Tibial nerve (tissue), 4 donors: ENCODE measurements around the gene MYL10.

Experiments
- CTCF ChIP-seq, 5 experiments: fragments of 200-600 bp in 3 of 5; fragments of 450-650 bp in 2 of 5; sonication (generic) in 3 of 5; IDR thresholded peaks; one replicate each; pipeline ENCODE4 v1.5.1; 2016 to 2019; ENCODE audit warnings: antibody characterized with exemption in 5 of 5, mild to moderate bottlenecking in 3 of 5, moderate library complexity in 2 of 5
- EP300 ChIP-seq, 2 donors: sonication (generic); formaldehyde crosslinking; IDR thresholded peaks; one replicate each; pipeline ENCODE4 v1.6.1; 2017; ENCODE audit warnings: antibody characterized with exemption in 2 of 2, mild to moderate bottlenecking in 1 of 2
- POLR2A ChIP-seq, 2 donors: fragments of 450-650 bp; IDR thresholded peaks; one replicate each; pipeline ENCODE4 v1.6.1; 2017; ENCODE audit warnings: antibody characterized with exemption in 2 of 2, mild to moderate bottlenecking in 2 of 2, moderate library complexity in 2 of 2

- TF ChIP-seq POLR2A (IDR thresholded peaks at IDR 0.05): no peak
- TF ChIP-seq CTCF (IDR thresholded peaks at IDR 0.05): no peak
- no peak for TF ChIP-seq EP300 (IDR thresholded peaks at IDR 0.05)
Observed at GRCh38 chr7:101581891-101582290, 47.2 kb downstream of the MYL10 start.
